ENCODE results near the gene TOP2B. TPM values are rescaled to one million over a fixed set of nuclear protein-coding genes. Genes with fewer than 3 reads are reported as not detected.

The TOP2B gene, protein sequence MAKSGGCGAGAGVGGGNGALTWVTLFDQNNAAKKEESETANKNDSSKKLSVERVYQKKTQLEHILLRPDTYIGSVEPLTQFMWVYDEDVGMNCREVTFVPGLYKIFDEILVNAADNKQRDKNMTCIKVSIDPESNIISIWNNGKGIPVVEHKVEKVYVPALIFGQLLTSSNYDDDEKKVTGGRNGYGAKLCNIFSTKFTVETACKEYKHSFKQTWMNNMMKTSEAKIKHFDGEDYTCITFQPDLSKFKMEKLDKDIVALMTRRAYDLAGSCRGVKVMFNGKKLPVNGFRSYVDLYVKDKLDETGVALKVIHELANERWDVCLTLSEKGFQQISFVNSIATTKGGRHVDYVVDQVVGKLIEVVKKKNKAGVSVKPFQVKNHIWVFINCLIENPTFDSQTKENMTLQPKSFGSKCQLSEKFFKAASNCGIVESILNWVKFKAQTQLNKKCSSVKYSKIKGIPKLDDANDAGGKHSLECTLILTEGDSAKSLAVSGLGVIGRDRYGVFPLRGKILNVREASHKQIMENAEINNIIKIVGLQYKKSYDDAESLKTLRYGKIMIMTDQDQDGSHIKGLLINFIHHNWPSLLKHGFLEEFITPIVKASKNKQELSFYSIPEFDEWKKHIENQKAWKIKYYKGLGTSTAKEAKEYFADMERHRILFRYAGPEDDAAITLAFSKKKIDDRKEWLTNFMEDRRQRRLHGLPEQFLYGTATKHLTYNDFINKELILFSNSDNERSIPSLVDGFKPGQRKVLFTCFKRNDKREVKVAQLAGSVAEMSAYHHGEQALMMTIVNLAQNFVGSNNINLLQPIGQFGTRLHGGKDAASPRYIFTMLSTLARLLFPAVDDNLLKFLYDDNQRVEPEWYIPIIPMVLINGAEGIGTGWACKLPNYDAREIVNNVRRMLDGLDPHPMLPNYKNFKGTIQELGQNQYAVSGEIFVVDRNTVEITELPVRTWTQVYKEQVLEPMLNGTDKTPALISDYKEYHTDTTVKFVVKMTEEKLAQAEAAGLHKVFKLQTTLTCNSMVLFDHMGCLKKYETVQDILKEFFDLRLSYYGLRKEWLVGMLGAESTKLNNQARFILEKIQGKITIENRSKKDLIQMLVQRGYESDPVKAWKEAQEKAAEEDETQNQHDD (N-terminal part only)
- 100 to 1,000 TPM in 3 of 4 donors, 10 to 100 TPM in 1; 87.1 to 115 (median 107) TPM for total RNA-seq

DNA sequence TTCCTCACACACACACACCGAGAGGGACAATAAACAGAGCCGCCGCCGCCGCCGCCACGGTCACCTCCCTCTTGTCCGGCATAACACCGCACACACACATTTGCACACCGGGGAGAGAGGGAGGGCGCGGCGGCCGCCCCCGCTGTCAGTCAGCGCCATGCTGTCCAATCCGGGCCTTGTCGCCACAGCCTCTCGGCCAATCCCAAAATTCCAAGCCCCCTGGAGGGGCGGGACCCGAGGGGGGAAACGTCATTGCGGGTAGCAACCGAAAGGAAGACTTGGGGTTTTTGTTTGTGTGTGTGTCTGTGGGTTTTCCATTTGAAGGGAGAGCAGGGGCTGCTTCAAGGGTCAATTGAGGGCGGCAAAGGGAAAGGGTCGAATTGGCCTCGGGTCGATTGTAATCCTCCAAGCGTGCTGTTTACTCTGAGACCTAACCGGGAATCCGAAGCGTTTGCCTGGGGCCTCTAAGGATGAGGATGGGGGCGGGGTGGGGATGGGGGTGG lies at the start of gene TOP2B:
TSS of gene TOP2B (minus strand) at position 96 of the 503 bp plus-strand sequence. CDS start 610 bp downstream, outside the sequence.
- intact Hi-C loops (cut with DNase I), result loop anchor here (2.0 kb wide), 1 partner anchor 118 kb away; the partner anchor contains the start of gene NGLY1

DNA sequence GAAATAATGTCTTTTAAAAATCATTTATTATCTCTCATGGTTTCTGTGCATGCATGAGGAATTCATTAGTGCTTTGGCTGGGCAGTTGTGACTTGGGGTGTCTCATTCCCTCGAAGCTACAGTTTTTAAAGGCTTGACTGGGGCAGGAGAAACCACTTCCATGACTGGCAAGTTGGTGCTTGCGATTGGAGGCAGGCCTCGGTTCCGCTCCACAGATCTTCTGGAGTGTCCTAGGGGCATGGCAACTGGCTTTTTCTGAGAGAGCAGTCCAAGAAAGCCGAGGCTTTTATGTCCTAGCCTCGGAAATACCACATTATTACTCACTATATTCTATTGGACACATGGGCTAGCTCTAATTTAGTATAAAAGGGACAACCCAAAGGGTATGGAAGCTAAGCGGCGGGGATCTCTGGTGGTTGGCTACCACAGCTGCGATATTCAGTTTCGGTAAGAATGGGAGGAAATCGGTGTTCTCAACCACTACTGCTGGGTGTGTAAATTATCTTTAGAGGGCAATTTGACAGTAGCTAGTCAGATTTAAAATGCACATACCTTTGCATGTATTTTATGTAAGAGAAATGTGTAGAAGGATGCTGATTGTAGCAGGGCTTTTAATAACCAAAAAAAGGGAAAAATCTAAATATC lies 48.8 kb upstream of the TOP2B start:
- Histone ChIP-seq H3K4me1 (no peaks in the 10 kb centered on the region), H3K27ac (replicated peaks in 1 of 4) (no peak overlapping the region), H3K4me3 (no peak overlapping the region), H3K9me3 (no peaks in the 10 kb centered on the region), H3K27me3 (no peaks in the 10 kb centered on the region), H3K36me3 (no peaks in the 10 kb centered on the region)
- no peak for DNase-seq (ENCODE audit: extremely low spot score)
- 94% methylated on average over 11 of the region's 11 CpGs for WGBS
- intact Hi-C loops (cut with DNase I), result no loop called here
- TF ChIP-seq EP300 (IDR thresholded peaks at IDR 0.05), result no peak
- TF ChIP-seq, protein P1, sequence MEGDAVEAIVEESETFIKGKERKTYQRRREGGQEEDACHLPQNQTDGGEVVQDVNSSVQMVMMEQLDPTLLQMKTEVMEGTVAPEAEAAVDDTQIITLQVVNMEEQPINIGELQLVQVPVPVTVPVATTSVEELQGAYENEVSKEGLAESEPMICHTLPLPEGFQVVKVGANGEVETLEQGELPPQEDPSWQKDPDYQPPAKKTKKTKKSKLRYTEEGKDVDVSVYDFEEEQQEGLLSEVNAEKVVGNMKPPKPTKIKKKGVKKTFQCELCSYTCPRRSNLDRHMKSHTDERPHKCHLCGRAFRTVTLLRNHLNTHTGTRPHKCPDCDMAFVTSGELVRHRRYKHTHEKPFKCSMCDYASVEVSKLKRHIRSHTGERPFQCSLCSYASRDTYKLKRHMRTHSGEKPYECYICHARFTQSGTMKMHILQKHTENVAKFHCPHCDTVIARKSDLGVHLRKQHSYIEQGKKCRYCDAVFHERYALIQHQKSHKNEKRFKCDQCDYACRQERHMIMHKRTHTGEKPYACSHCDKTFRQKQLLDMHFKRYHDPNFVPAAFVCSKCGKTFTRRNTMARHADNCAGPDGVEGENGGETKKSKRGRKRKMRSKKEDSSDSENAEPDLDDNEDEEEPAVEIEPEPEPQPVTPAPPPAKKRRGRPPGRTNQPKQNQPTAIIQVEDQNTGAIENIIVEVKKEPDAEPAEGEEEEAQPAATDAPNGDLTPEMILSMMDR (IDR thresholded peaks at IDR 0.05), result no peak
- no peak for TF ChIP-seq POLR2AphosphoS5 (IDR thresholded peaks at IDR 0.05)
- no peak for TF ChIP-seq POLR2A (IDR thresholded peaks at IDR 0.05; ENCODE audit: low read depth)

More for the DNA sequence above, at the start of gene TOP2B:
- TF ChIP-seq POLR2A (IDR thresholded peaks at IDR 0.05; ENCODE audit: low read depth), result peak; percentile 72
- TF ChIP-seq, protein P1 (IDR thresholded peaks at IDR 0.05), result no peak
- peak; percentile 91 to 94 for TF ChIP-seq POLR2AphosphoS5 (IDR thresholded peaks at IDR 0.05)
- no peak for TF ChIP-seq EP300 (IDR thresholded peaks at IDR 0.05)
- H3K4me1 ChIP-seq, result peaks cover 25 to 42% (median 39%) of the 10 kb centered on the region in 4 donors
- H3K27me3 ChIP-seq, result no peaks in the 10 kb centered on the region
- no peaks in the 10 kb centered on the region for H3K36me3 ChIP-seq
- peak within 1 kb of the TSS; percentile 68 to 90 (median 80) for H3K4me3 ChIP-seq
- DNase-seq (ENCODE audit: extremely low spot score), result peak; percentile 99
- peak within 1 kb of the TSS; percentile 96 to 99 (median 98) for H3K27ac ChIP-seq (replicated peaks in 1 of 4)
- H3K9me3 ChIP-seq, result no peaks in the 10 kb centered on the region
- WGBS, result 0% methylated on average over 20 of the region's 33 CpGs

DNA sequence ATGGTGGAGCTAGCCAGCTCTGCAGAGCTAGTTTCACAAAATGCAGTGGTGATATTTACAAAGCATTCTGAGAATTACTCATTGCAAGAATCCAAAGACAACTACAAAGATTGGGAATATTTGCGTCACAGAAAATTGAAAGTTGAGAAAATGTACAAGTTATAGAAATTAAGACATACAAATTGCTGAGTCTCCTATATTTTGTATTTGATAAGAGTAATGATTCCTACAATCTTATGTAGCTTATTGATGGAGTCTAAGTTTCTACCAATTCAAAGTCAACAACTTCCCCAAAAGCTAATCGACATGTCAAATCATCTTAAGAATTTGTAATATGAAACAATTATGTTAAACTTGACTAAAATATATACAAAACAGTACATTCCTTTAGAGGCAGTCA lies 46.4 kb upstream of the TOP2B start:
- intact Hi-C loops (cut with DNase I), result no loop called here
- H3K36me3 ChIP-seq, result no peaks in the 10 kb centered on the region
- H3K4me1 ChIP-seq, result no peaks in the 10 kb centered on the region
- DNase-seq (ENCODE audit: extremely low spot score), result no peak
- H3K9me3 ChIP-seq, result no peaks in the 10 kb centered on the region
- no peak for TF ChIP-seq POLR2AphosphoS5 (IDR thresholded peaks at IDR 0.05)
- TF ChIP-seq POLR2A (IDR thresholded peaks at IDR 0.05; ENCODE audit: low read depth), result no peak
- TF ChIP-seq, protein P1 (IDR thresholded peaks at IDR 0.05), result no peak
- TF ChIP-seq EP300 (IDR thresholded peaks at IDR 0.05), result no peak
- H3K27me3 ChIP-seq, result no peaks in the 10 kb centered on the region
- H3K27ac ChIP-seq (replicated peaks in 1 of 4), result no peak overlapping the region
- 98% methylated on average over 2 of the region's 2 CpGs for WGBS
- H3K4me3 ChIP-seq, result no peak overlapping the region

DNA sequence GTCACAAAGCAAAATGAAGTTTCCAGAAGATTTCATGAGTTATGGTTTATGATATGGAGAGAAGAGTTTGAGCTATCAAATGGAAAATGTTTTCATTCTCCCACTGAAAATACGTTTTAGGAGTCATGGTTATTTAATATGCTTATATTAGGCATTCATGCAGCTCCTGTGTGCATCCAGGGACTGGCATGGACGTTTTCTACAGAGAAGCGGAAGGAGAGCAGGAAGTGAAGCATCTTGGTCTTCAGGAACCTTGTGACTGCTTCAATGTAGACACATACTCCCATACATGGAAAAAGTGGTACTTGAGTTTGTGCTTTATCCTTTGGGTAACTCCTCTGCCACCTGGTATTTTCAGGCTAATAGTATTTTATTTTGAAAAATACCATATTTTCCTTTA lies 43.3 kb upstream of the TOP2B start:
- Histone ChIP-seq H3K36me3 (no peaks in the 10 kb centered on the region), H3K27ac (replicated peaks in 1 of 4) (no peak overlapping the region), H3K4me1 (no peaks in the 10 kb centered on the region), H3K9me3 (no peaks in the 10 kb centered on the region), H3K27me3 (no peaks in the 10 kb centered on the region), H3K4me3 (no peak overlapping the region)
- 55% methylated on average over 3 of the region's 3 CpGs for WGBS
- DNase-seq (ENCODE audit: extremely low spot score), result no peak
- TF ChIP-seq EP300 (IDR thresholded peaks at IDR 0.05) (no peak), POLR2AphosphoS5 (IDR thresholded peaks at IDR 0.05) (no peak), POLR2A (IDR thresholded peaks at IDR 0.05; ENCODE audit: low read depth) (no peak)
- TF ChIP-seq, protein P1 (IDR thresholded peaks at IDR 0.05), result no peak
- intact Hi-C loops (cut with DNase I), result no loop called here

All from esophagus muscularis mucosa (tissue), 4 donors.